DLD1 (cell line): ENCODE results near the gene OR52N1.

Source experiments
- in situ Hi-C: cut with HindIII; loops from 2 replicates; pipeline ENCODE4 v1.10.0; 2017; ENCODE audit warnings: low sequenced_read_pairs

Gene OR52N1

DNA sequence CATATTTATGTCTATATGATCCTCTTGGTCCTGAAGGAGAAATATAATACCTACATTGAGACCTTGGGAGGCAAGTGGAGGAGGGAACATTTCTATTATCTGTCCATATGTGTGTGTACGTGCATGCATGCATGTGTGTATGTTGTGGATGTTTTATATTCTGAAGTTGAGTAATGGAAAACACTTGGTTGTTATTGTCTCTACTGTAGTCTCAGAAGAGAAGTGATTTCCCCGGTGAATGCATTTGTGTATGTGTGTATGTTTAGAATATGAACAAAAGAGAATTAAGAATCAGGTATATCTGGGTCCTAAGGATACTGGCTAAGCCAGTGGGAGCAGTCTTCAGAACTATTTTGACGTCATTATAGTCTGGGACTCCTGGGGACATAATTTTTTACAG, at the start of gene OR52N1:
TSS of gene OR52N1 (minus strand) at position 101 of the 400 bp plus-strand sequence. CDS start 2,449 bp downstream, outside the sequence.
- in situ Hi-C loops: no loop called here

DNA sequence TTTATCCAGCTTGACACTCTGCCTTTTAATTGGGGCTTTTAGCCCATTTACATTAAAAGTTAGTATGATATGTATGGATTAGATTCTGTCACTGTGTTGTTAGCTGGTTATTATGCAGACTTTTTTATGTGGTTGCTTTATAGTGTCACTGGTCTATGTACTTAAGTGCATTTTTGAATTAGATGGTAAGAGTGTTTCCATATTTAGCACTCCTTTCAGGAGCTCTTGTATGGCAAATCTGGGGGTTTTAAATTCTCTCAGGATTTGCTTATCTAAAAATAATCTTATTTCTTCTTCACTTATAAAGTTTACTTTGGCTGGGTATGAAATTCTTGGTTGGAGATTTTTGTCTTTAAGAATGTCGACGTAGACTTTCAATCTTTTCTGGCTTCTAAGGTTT, 46.6 kb upstream of the OR52N1 start:
- in situ Hi-C loops: no loop called here

DNA sequence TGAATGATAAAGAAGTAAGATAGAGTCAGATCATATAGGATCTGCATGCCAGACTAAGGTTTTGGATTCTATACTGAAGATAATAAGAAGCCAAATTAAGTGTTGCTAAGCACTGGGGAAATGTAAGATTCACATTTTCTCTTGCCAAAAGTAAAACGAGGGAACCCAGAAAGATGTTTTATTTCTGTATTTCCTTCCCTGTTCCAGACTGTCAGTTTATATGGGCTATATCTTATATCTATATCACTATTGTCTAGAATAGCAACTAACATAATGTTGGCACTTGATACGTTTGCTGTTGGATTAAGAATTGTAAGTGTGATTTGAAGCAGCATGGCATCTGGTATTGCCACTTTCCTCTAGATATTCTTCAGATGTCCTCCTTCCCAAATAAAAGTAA, 42.4 kb upstream of the OR52N1 start:
- in situ Hi-C loops: no loop called here

DNA sequence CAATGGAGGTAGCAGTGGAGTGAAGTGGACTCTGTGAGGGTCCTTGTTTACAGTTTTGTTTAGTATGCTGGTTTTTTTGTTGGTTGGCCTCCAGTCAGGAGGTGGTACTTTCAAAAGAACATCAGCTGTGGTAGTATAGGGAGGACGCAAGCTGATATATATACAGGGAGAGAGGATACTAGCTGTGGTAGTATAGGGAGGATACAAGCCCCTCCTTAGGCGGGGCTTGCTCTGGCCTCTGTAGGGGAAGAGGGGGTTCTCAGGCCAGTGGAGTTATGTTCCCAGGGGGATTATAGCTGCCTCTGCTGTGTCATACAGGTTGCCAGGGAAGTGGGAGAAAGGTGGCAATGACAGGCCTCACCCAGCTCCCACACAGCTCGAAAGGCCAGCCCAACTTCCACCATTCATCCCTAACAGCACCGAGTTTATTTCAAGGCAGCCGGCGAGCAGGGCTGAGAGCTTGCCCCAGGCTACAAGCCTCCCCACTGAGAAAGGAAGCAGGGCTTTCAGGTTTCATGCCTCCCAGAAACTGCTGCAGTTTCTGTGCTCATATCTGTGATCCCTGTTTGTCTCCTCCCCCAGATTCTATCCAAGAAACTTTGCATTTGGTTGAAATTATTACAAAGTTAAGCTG, 40.2 kb upstream of the OR52N1 start:
- in situ Hi-C loops: no loop called here

DNA sequence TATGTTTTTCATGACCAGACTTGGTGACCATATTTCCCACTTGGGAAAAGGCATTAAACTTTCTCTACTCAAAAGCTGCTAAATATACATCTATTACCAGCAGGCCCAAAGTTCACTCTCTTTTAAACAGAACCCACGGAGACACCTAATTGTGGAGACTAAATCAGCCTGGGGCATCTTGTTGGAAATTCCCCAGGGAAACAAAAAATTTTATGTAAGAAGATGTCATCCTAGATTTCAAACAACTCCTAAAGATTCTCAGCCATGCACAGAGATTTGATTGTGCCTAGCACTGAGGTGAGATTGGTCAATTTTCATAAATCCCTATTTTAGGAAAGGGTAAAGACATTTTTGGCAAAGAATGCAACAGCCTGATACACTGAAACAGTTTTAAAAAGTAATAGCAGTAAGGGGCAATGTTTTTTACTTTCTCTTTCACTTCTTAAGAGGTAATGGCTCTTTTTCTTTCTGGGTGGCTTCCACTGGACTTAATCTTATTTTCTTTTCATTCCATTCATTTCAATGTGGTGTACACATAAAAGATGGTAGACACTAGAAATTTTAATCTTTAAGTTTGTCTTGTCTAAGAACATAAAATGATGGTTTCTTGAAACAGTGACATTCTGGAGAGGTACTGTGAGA, 27.3 kb upstream of the OR52N1 start:
- in situ Hi-C loops: no loop called here

DNA sequence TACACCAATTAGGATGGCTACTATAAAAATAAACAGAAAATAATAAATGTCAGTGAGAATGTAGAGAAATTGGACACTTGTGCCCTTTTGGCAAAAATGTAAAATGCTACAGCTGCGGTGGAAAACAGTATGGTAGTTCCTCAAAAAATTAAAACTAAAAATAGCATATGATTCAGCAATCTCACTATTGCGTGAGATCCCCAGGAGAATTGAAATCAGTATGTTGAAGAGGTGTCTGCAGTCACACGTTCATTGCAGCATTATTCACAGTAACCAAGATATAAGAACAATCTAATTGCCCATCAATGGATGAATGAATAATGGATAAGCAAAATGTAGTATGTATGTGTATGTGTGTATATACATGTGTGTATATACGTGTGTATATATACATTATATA, 24.5 kb upstream of the OR52N1 start:
- in situ Hi-C loops: no loop called here

DNA sequence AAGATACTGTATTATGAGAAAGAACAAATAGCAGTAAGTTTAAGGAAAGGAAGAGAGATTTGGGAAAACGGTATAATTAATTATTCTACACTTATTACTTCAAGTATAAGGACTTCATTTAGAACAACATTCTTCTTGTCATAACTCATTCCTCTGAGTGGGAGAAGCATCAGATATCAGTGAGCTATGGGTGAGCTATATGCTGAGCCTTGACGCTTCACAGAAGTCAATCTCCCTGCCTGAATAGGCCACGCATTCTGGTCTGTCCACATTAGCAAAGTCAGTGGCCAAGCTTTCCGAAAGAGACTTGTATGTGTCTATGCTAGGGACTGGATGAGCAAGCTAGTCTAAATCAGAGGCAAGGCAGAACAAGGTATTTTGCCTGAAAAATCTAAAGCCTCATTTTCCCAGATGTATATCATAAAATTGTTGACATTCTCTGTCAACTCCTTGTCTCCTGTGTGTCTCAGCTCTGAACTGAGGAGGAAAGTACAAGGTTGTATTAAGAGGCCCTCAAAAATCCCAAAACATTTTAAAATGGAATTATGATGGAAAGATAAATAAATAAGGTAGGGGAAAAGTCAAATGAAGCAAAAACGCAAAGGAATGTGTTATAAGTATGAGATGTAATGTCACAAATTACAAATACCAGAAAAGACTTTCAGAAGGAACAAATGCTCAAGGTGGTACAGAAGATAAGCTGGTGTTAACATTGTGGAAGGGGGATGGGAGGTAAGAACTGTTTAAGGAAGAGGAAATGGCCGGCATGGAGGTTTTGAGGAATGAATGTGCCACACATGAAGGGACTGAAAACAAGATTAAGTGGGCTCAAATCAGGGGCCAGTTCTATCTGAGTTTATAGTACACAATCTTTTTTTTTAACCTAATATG, 19.1 kb upstream of the OR52N1 start:
- in situ Hi-C loops: no loop called here

DNA sequence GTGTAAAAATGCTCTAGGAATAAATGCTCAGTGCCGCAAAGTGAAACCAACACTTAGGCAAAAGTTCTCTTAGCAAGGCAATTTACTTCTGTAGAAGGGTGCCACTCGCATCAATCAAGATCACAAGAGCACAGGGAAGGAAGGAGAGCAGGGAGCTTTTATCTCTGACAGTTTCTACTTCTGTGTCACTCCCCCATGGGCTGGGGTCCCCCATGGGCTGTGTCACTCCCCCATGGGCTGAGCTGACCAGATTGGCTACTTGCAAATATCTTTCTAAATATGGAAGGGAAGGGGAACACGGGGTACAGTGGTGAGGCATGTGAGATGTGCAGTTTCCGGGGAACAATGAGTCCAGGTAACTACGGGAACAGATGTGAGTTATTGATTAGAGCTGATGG, 18.1 kb upstream of the OR52N1 start:
- in situ Hi-C loops: no loop called here

DNA sequence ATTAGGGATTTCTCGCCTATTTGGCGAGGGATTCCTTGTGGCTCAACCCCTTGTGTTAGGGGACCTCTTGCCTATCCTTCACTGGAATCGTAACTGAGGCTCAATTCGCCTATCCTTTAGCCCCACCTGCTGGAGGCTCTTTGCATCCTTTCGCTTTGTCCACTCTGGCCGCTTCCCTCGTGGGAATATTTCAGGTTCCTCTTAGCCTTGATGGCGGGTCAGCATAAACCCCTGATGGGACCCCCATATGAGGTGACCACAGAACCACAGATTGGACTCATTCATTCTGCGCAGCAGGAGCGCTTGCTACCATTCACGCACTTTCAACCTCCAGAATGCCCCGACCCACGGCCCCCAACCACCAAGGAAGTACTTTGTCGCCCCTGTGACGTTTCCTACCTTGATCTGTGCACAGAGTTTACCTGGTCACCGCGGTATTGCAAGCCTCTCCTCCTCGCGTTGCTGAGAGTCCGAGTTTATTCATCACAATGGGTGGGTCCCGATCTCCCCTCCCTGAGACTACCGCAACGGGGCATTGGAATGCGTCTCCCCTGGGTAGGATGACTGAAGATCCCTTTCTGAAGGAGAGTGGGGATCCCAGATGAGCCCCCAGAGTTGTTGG, 17.5 kb upstream of the OR52N1 start, which contains the start of gene OR52N2:
TSS of gene OR52N2 (plus strand) at position 425 of the 622 bp plus-strand sequence. CDS start 11,412 bp downstream, outside the sequence.
- in situ Hi-C loops: no loop called here

DNA sequence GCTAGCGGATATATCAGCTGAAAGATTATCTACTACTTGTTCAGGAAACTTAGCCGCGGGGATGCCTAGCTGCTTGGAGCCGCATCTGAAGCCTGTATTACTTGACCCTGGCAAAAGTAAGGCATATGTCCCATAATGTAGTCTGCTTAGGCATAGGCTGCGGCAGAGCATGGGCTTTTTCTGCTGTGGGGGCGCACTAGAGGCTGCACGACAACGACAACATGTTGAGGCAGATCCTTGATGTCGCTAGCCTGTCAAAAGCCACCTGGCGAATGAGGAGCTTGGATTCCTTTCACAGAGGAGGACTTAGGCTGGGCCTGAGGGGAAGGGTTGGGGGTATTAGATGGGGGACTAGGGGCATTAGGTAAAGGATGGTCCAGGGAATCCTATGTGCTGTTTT, 16.5 kb upstream of the OR52N1 start:
- in situ Hi-C loops: no loop called here

DNA sequence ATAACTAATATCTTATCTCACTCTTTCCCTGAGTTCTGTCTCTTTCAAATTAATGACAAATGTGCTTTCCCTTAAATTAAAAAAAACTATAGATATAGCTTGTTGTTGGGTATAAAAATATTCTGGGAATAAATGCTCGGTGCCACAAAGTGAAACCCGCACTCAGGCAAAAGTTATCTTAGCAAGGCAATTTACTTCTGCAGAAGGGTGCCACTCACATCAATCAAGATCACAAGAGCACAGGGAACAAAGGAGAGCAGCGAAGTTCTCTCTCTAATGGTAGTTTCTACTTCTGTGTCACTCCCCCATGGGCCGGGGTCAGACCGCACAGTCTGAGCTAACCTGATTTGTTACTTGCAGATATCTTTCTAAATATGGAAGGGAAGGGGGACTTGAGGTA, 12.9 kb upstream of the OR52N1 start:
- in situ Hi-C loops: no loop called here

DNA sequence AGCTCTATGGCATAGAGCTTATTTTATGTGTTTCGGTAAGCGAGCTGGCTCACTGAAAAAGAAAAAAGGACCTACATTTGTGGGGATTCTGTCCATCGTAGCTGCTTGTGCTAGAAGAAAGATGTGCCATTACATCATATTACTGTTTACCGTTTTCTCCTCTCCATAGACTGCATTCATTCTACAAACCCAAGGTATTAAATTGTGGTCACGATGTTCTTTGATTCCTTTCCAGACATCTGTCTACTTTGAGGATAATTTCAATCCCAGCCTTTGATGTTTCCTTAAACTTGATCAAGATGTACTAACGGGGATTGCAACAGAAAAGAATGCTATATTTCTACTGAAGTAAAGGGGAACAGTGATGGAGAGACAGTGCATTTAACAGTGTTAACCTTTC, 5.5 kb upstream of the OR52N1 start:
- in situ Hi-C loops: no loop called here

DNA sequence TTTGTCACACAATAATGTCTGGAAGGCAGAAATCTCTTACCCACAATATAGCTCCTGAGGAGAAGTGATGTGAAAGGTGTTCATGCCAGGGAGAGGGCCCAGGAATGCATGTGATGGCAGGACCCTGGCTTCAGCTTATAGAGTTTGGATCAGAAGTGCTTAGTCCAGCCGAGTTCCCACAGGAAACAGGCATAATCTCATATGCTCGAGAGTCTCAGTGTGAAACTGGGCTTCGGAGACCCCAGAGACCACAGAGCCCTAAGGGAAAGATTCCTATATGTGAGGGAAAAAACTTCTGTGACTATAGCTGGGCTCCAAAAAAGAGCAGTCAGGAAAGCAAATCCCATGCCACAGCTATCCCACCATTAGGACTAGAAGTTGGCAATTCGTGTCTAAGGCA, 7.8 kb downstream of the OR52N1 start, which contains the start of gene OR52N5:
TSS of gene OR52N5 (minus strand) at position 101 of the 400 bp plus-strand sequence. CDS start 4,721 bp downstream, outside the sequence.
- in situ Hi-C loops: no loop called here

DNA sequence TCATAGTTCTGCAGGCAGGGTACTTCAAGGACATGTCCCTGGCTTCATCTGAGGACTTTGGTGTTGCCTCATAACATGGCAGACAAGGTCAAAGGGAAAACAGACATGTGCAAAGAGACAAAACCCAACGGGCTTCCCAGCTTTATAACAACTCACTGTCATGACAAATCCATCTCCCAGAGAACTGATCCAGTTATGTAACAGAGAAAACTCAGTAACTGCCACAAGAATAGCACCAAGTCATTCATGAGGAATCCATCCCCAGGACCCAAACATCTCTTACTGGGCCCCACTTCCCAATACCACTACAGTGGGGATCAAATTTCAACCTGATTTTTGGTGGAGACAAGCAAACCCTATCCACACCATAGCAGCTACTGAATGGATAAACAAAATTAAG, 24.0 kb downstream of the OR52N1 start:
- in situ Hi-C loops: no loop called here

DNA sequence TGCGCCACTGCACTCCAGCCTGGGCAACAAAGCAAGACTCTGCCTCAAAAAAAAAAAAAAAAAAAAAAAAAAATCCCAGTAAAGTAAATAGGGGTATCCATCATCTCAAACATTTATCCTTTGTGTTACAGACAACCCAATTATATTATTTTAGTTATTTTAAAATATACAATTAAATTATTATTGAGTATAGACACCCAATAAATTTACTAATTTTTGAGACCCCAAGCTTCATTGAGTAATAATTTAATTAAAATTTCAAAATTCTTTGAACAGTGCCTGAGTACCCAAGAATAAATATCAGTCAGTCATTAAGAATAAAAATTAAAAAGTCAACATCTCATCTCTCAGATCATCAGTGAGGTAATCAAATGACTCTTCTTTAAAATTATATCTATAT, 37.1 kb downstream of the OR52N1 start, which contains the start of gene OR52N4:
TSS of gene OR52N4 (plus strand) at position 301 of the 400 bp plus-strand sequence. CDS start 498 bp downstream, outside the sequence.
- in situ Hi-C loops: no loop called here

DNA sequence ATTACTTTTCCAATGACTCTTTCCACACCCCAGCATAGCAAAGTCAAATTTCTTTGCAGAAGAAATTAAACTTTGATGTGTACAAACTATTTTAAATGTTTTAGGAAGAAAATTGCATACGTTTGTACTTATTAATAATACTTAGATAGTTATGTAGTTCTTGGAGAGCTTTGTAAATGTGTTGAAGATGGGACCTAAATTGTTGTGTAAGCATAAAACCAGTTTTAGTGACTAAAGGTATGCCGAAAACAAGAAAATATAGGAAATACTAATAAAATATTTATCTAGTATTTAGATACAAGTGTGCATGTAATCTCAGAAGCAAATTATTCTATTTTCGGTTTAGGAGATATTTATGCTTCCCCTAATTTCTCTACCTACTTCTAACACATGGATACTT, 41.2 kb downstream of the OR52N1 start:
- in situ Hi-C loops: no loop called here

DNA sequence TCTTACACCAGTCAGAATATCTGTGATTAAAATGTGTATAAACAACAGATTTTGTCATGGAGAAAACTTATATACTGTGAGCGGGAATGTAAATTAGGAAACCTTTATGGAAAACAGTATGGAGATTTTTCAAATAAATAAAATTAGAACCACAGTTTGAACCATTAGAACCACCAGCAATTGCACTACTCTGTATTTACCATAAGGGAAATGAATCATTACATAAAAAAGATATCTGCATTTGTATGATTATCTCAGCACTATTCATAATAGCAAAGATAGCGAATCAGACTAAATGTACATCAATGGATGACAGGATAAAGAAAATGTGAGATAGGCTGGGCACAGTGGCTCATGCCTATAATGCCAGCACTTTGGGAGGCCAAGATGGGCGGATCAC, 44.5 kb downstream of the OR52N1 start:
- in situ Hi-C loops: no loop called here

DNA sequence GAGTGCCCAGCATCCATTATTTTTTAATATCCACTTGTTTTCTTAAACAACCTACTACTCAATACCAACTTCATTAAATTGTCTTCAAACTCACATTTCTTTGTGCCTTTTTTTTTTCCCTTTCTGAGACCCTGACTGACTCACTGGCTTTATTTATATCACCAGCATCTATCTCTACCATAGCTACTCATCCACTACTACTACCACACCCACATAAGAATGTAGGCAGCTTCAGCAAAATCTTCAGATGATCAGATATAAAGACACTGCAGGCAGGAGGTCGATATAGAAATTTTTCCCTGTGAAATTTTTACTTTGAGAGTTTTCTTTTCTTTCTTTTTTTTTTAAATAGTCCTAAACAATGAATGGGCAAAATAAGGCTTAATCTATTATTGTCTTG, 52.6 kb downstream of the OR52N1 start:
- in situ Hi-C loops: no loop called here

DNA sequence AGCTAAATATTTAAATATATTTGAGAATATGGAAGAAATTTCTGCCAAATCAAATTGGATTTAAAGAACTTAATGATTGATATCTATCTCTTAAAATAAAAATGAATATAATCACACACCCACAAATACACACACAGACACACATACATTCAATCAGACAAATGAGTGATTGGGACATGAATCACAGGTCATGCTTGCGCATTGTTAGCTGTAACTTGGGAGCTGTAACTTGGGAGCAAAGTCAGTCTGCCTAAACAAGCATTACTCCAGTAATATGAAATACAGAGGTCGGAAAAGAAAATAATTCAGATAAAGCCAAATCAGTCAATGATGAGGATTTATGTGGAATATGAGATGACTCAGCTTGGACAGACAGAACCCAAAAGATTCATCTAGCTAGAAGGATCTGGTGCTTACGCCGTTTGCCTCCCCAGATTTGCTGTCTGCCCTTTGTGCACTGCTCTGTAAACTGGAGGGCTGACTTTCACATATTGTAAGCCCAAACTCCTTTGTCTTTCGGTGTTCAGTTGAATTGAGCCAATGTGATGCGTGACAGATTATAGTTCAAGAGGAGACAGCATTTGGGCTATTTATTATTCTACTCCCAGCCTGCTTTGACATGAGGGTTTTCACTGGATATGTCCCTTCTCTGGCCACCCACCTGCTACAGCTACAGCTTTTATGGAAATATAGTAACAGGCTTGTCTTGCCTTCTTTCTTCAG, 53.2 kb downstream of the OR52N1 start:
- in situ Hi-C loops: no loop called here

DNA sequence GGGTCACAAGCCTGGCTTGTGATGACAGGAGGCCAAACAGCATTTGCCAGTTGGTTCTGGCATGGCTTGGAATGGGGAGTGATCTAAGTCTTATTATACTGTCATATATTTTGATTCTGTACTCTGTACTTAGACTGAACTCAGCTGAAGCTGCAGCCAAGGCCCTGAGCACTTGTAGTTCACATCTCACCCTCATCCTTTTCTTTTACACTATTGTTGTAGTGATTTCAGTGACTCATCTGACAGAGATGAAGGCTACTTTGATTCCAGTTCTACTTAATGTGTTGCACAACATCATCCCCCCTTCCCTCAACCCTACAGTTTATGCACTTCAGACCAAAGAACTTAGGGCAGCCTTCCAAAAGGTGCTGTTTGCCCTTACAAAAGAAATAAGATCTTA, 54.0 kb downstream of the OR52N1 start:
- in situ Hi-C loops: no loop called here
